GM12878 (cell line): ENCODE data around the gene BRAT1. TPM values are rescaled to one million over a fixed set of nuclear protein-coding genes. Genes with fewer than 3 reads are reported as not detected.

ENCODE experiments used
- ATAC-seq: fragments of 200-7000 bp; cut with Tn5 transposase; 3 replicates; pipeline ENCODE4 v1.9.1; 2020; ENCODE audit warnings: mild to moderate bottlenecking, moderate library complexity
- BruUV-seq: library from RNA; stranded (reverse); fragments of 400-500 nt; replicated peaks from 2 replicates; lab custom pipeline; 2021; lab: Mats Ljungman, UMichigan
- CTCF ChIA-PET: fragments of 300-600 bp; sonication (Branson Sonifier 250); formaldehyde crosslinking; extraction: SDS; loops from one replicate; lab custom pipeline; 2021; ENCODE audit warnings: inconsistent platforms; lab: Yijun Ruan, JAX
- POLR2A ChIA-PET: fragments of 350-600 bp; formaldehyde crosslinking; extraction: SDS; loops from one replicate; lab custom pipeline; 2021; ENCODE audit warnings: inconsistent platforms; lab: Charles Lee
- RAD21 ChIA-PET: fragments of 300-600 bp; sonication (Branson Sonifier 250); formaldehyde crosslinking; loops from one replicate; lab custom pipeline; 2023; ENCODE audit warnings: antibody characterized with exemption; ENCODE audit not compliant: unreplicated experiment; lab: Charles Lee
- SMC1A ChIA-PET: fragments of 300-600 bp; sonication (Branson Sonifier 250); formaldehyde crosslinking; loops from one replicate; lab custom pipeline; 2023; ENCODE audit not compliant: unreplicated experiment, uncharacterized antibody; lab: Charles Lee
- DNase-seq: peaks from one replicate; pipeline ENCODE4 v3.0.0-alpha.2; 2011; ENCODE audit warnings: low read depth, low spot score
- FAIRE-seq: peaks from 3 replicates; lab custom pipeline; 2011; peaks lifted over from hg19 to GRCh38; lab: Jason Lieb, UNC
- H2AFZ ChIP-seq: 2 replicates; pipeline ENCODE4 v1.6.0; 2011; ENCODE audit warnings: low read depth, low read length, control low read depth; ENCODE audit not compliant: control insufficient read depth
- H3K27ac ChIP-seq: 2 replicates; pipeline ENCODE4 v1.5.1; 2011; ENCODE audit warnings: control low read depth; ENCODE audit not compliant: control insufficient read depth, insufficient read depth
- H3K27me3 ChIP-seq, 2 experiments: replicated peaks in 1 of 2; 2 replicates each; pipeline versions ENCODE4 v1.6.0 to v1.6.1; 2011; ENCODE audit warnings: low read length in 1 of 2; ENCODE audit not compliant: control insufficient read depth in 2 of 2, insufficient read depth in 2 of 2
- H3K36me3 ChIP-seq, 2 experiments: 2 replicates each; pipeline ENCODE4 v1.5.1; 2011; ENCODE audit warnings: low read length in 1 of 2; ENCODE audit not compliant: control insufficient read depth in 2 of 2, insufficient read depth in 2 of 2
- H3K4me1 ChIP-seq: 2 replicates; pipeline ENCODE4 v1.6.1; 2011; ENCODE audit warnings: mild to moderate bottlenecking, low read length, moderate library complexity, mixed read lengths; ENCODE audit not compliant: control insufficient read depth, insufficient read depth
- H3K4me2 ChIP-seq: 2 replicates; pipeline ENCODE4 v1.6.0; 2011; ENCODE audit warnings: control low read depth; ENCODE audit not compliant: control insufficient read depth, insufficient read depth
- H3K4me3 ChIP-seq: fragments of 200-600 bp; sonication (generic); 2 replicates; pipeline ENCODE4 v1.5.1; 2016
- H3K79me2 ChIP-seq: 2 replicates; pipeline ENCODE4 v1.6.0; 2011; ENCODE audit warnings: low read length; ENCODE audit not compliant: control insufficient read depth, insufficient read depth
- H3K9ac ChIP-seq: 2 replicates; pipeline ENCODE4 v1.8.0; 2011; ENCODE audit warnings: low read length, control low read depth, mixed read lengths; ENCODE audit not compliant: control insufficient read depth, insufficient read depth
- H3K9me3 ChIP-seq: replicated peaks from 3 replicates; pipeline ENCODE4 v1.5.1; 2011; ENCODE audit warnings: mild to moderate bottlenecking, low read length; ENCODE audit not compliant: control insufficient read depth, insufficient read depth
- H4K20me1 ChIP-seq: 2 replicates; pipeline ENCODE4 v1.6.0; 2011; ENCODE audit not compliant: control insufficient read depth, insufficient read depth
- CREM ChIP-seq: IDR thresholded peaks from 2 replicates; pipeline ENCODE4 v1.6.1; 2014; ENCODE audit warnings: antibody characterized with exemption, low read depth
- DPF2 ChIP-seq: fragments of 450-650 bp; IDR thresholded peaks from 2 replicates; pipeline ENCODE4 v1.6.1; 2017; ENCODE audit warnings: mild to moderate bottlenecking
- ETV6 ChIP-seq, 2 experiments: fragments of 450-650 bp in 1 of 2; IDR thresholded peaks in 1 of 2; conservative IDR thresholded peaks in 1 of 2; 2 replicates each; pipeline ENCODE4 v1.6.1; 2014; ENCODE audit warnings: antibody characterized with exemption in 1 of 2, borderline replicate concordance in 1 of 2, low read depth in 1 of 2, mild to moderate bottlenecking in 1 of 2, moderate library complexity in 1 of 2
- IKZF2 ChIP-seq, 2 experiments: fragments of 450-650 bp; IDR thresholded peaks; 2 replicates each; pipeline ENCODE4 v1.6.1; 2017; ENCODE audit warnings: mild to moderate bottlenecking in 2 of 2, moderate library complexity in 2 of 2
- LARP7 ChIP-seq: fragments of 450-650 bp; IDR thresholded peaks from 2 replicates; pipeline ENCODE4 v1.6.1; 2017; ENCODE audit warnings: mild to moderate bottlenecking
- NFIC ChIP-seq: IDR thresholded peaks from 2 replicates; pipeline ENCODE4 v1.6.1; 2012; ENCODE audit warnings: low read depth, mild to moderate bottlenecking, inconsistent platforms, low read length, moderate library complexity
- NR2C2 ChIP-seq: IDR thresholded peaks from 2 replicates; pipeline ENCODE4 v1.6.1; 2011; ENCODE audit warnings: borderline replicate concordance, low read depth; ENCODE audit not compliant: control insufficient read depth, insufficient read length
- NR2F1 ChIP-seq: fragments of 450-650 bp; conservative IDR thresholded peaks from 2 replicates; pipeline ENCODE4 v1.6.1; 2017; ENCODE audit warnings: mild to moderate bottlenecking
- PAX8 ChIP-seq: fragments of 450-650 bp; IDR thresholded peaks from 2 replicates; pipeline ENCODE4 v1.6.1; 2017; ENCODE audit warnings: mild to moderate bottlenecking, moderate library complexity
- PML ChIP-seq: IDR thresholded peaks from 2 replicates; pipeline ENCODE4 v1.6.1; 2012; ENCODE audit warnings: low read length, inconsistent platforms
- POU2F2 ChIP-seq: IDR thresholded peaks from 3 replicates; pipeline ENCODE4 v1.6.1; 2011; ENCODE audit warnings: low read depth, mild to moderate bottlenecking, low read length, borderline replicate concordance
- RAD21 ChIP-seq: IDR thresholded peaks from 2 replicates; pipeline ENCODE4 v1.6.1; 2011; ENCODE audit warnings: mild to moderate bottlenecking, low read depth, low read length, moderate library complexity; ENCODE audit not compliant: insufficient read depth
- SMARCA5 ChIP-seq: fragments of 450-650 bp; IDR thresholded peaks from 2 replicates; pipeline ENCODE4 v1.6.1; 2017; ENCODE audit warnings: mild to moderate bottlenecking
- SREBF1 ChIP-seq: IDR thresholded peaks from 2 replicates; pipeline ENCODE4 v1.6.1; 2012; ENCODE audit warnings: mild to moderate bottlenecking, low read length
- WGBS: methylation state at CpG from one replicate; pipeline ENCODE4 v1.1.6; 2016; ENCODE audit warnings: low lambda C conversion rate; ENCODE audit not compliant: insufficient replicate concordance, insufficient coverage; ENCODE audit errors: missing lambda C conversion rate; 5-methylcytosine and 5-hydroxymethylcytosine counted together
- in situ Hi-C: fragments of 300-500 bp; cut with MboI; formaldehyde crosslinking; loops from 9 replicates; pipeline ENCODE4 v1.14.3; 2018; ENCODE audit warnings: mixed read lengths
- intact Hi-C: fragments of 100-400 bp; cut with micrococcal nuclease; formaldehyde crosslinking; loops from one replicate; pipeline ENCODE4 v1.14.2; 2022; ENCODE audit not compliant: unreplicated experiment
- polyA plus RNA-seq, 11 experiments: library from polyadenylated mRNA; depleted of rRNA in 4 of 11; unstranded in 6 of 11; stranded (reverse) in 5 of 11; fragments of >200 nt; fragmentation: Nextera tagmentation in 4 of 11; fragmentation: Illumina TruSeq in 1 of 11; extraction: Ambion mirVana in 4 of 11; extraction: Trizol in 1 of 11; gene quantifications; 1 replicate in 1 of 11; 2 replicates in 10 of 11; pipeline versions ENCODE4 v1.2.1 to v1.2.3, GENCODE V29; 2011 to 2016; ENCODE audit warnings: inconsistent platforms in 2 of 11, missing spikeins in 2 of 11, low read depth in 1 of 11
- total RNA-seq, 4 experiments: library from RNA; depleted of rRNA in 3 of 4; stranded (reverse); fragments of >200 nt in 3 of 4; fragmentation: Illumina TruSeq in 1 of 4; extraction: Trizol in 1 of 4; gene quantifications; 2 replicates each; pipeline versions ENCODE4 v1.2.1 to v1.2.3, GENCODE V29; 2013 to 2021
- TF ChIP-seq, protein P1 (sequence below): fragments of 450-650 bp; IDR thresholded peaks from 2 replicates; pipeline ENCODE4 v1.6.1; 2017; ENCODE audit warnings: low read depth, mild to moderate bottlenecking, moderate library complexity
- TF ChIP-seq, protein P2 (sequence below): IDR thresholded peaks from 2 replicates; pipeline ENCODE4 v1.6.1; 2011; ENCODE audit warnings: borderline replicate concordance, low read depth, mild to moderate bottlenecking, moderate library complexity, low read length; ENCODE audit not compliant: insufficient read depth, poor library complexity, severe bottlenecking
- TF ChIP-seq, protein P3 (sequence below): fragments of 450-650 bp; IDR thresholded peaks from 2 replicates; pipeline ENCODE4 v1.6.1; 2018; ENCODE audit warnings: mild to moderate bottlenecking, low read depth, moderate library complexity; ENCODE audit not compliant: partially characterized antibody

BRAT1 gene
- total and polyA plus RNA-seq, 10 of the 15 experiments (the other 5 are each of a cell fraction or from before 2014, with no cell fraction given): 0.13 to 53.3 (median 16.0) TPM

DNA sequence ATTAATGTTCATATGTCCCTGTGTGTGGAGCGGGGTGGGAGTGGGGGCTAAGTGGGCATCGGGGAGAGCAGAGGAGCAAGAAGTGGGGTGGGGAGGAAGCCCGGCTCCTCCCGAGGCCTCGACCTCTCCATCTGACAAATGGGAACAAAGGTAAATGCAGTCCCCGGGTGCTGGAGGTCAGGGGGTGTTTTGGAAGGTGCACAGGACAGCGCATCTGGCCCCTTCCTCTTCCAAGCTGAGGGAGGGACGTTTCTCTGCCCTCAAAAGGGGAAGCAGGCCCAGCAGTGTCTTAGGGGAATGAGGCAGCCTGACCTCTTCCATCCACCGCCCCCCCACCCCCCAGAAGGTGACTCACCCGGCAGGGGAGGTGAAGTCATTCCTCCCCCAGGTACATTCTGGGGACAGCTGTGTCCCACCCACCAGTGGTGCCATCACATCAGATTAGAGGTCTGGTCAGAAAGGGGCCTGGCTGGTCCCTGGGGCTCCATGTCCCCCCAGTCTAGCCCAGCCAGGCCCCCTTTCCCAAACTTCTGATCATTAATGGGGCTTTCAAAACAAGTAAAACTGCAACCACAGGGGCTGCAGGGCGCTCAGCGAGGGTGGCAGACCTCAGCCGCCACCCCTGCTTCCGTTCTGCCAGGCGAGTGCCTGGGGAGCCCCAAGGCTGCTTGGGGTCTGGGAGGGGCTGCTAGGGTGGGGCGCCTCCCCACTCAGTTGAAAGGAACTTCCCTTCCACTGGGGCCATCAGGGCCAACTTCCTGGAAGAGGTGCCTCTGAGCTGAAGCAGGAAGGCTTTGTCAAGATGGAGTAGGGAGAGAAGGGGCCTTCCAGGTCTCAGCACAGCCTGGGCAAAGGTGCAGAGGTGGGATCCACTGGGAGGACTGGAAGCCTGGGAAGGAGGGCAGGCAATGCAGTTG, 25.0 kb downstream of the BRAT1 start:
- Histone ChIP-seq H3K4me3 (no peak overlapping the region), H3K9ac (peak overlapping the region; percentile 16; the same call in 1 of the 2 replicates), H3K4me2 (peak overlapping the region; percentile 82; the same call in 1 of the 2 replicates), H3K4me1 (peaks cover 29% of the 10 kb centered on the region), H3K79me2 (no peaks in the 10 kb centered on the region), H3K27ac (peak overlapping the region; percentile 50), H3K36me3 (no peaks in the 10 kb centered on the region), H3K27me3 (no peaks in the 10 kb centered on the region), H2AFZ (peak overlapping the region; percentile 73), H3K9me3 (no peaks in the 10 kb centered on the region), H4K20me1 (no peaks in the 10 kb centered on the region)
- 6% methylated on average over 16 of the region's 16 CpGs for WGBS
- ChIA-PET SMC1A (interaction anchor here (1.7 to 2.8 kb wide), 2 partner anchors 21 to 36 kb away, joined by 7 to 8 read pairs; no protein-coding TSS in a partner anchor), RAD21 (interaction anchor here (2.2 kb wide), 1 partner anchor 180 kb away, joined by 6 read pairs; no protein-coding TSS in a partner anchor), POLR2A (interaction anchor here (0.5 to 2.3 kb wide), 7 partner anchors 9 to 100 kb away, joined by 3 to 8 read pairs (median 3); no protein-coding TSS in a partner anchor), CTCF (interaction anchor here (1.0 kb wide), 1 partner anchor 61 kb away, joined by 3 read pairs; no protein-coding TSS in a partner anchor)
- no TSS peak for BruUV-seq
- peak; percentile 76 for ATAC-seq
- peak; percentile 39 for DNase-seq
- peak; percentile 47 for FAIRE-seq
- intact Hi-C loops (no loop called here), in situ Hi-C loops (no loop called here)
- TF ChIP-seq CREM: peak; percentile 39; the same call in 1 of the 2 replicates
- no peak for TF ChIP-seq SREBF1
- TF ChIP-seq, protein P1, sequence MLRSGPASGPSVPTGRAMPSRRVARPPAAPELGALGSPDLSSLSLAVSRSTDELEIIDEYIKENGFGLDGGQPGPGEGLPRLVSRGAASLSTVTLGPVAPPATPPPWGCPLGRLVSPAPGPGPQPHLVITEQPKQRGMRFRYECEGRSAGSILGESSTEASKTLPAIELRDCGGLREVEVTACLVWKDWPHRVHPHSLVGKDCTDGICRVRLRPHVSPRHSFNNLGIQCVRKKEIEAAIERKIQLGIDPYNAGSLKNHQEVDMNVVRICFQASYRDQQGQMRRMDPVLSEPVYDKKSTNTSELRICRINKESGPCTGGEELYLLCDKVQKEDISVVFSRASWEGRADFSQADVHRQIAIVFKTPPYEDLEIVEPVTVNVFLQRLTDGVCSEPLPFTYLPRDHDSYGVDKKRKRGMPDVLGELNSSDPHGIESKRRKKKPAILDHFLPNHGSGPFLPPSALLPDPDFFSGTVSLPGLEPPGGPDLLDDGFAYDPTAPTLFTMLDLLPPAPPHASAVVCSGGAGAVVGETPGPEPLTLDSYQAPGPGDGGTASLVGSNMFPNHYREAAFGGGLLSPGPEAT: no peak
- peak; percentile 84; the same call in 1 of the 2 replicates for TF ChIP-seq NR2F1
- TF ChIP-seq, protein P2, sequence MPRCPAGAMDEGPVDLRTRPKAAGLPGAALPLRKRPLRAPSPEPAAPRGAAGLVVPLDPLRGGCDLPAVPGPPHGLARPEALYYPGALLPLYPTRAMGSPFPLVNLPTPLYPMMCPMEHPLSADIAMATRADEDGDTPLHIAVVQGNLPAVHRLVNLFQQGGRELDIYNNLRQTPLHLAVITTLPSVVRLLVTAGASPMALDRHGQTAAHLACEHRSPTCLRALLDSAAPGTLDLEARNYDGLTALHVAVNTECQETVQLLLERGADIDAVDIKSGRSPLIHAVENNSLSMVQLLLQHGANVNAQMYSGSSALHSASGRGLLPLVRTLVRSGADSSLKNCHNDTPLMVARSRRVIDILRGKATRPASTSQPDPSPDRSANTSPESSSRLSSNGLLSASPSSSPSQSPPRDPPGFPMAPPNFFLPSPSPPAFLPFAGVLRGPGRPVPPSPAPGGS: no peak
- TF ChIP-seq PAX8: no peak
- no peak for TF ChIP-seq NR2C2
- TF ChIP-seq LARP7: no peak
- no peak for TF ChIP-seq POU2F2
- peak; percentile 57; the same call in 1 of the 2 replicates for TF ChIP-seq SMARCA5
- peak; percentile 47; the same call in 1 of the 2 replicates for TF ChIP-seq DPF2
- TF ChIP-seq, protein P3, sequence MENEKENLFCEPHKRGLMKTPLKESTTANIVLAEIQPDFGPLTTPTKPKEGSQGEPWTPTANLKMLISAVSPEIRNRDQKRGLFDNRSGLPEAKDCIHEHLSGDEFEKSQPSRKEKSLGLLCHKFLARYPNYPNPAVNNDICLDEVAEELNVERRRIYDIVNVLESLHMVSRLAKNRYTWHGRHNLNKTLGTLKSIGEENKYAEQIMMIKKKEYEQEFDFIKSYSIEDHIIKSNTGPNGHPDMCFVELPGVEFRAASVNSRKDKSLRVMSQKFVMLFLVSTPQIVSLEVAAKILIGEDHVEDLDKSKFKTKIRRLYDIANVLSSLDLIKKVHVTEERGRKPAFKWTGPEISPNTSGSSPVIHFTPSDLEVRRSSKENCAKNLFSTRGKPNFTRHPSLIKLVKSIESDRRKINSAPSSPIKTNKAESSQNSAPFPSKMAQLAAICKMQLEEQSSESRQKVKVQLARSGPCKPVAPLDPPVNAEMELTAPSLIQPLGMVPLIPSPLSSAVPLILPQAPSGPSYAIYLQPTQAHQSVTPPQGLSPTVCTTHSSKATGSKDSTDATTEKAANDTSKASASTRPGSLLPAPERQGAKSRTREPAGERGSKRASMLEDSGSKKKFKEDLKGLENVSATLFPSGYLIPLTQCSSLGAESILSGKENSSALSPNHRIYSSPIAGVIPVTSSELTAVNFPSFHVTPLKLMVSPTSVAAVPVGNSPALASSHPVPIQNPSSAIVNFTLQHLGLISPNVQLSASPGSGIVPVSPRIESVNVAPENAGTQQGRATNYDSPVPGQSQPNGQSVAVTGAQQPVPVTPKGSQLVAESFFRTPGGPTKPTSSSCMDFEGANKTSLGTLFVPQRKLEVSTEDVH: no peak
- no peak for TF ChIP-seq PML
- peak in 1 of 2 experiments; percentile 59; a peak in 1 of 4 replicates for TF ChIP-seq ETV6 (conservative IDR thresholded peaks at IDR 0.05 in 1 of 2, IDR thresholded peaks at IDR 0.05 in 1 of 2; ENCODE audit: borderline replicate concordance in 1 of 2, low read depth in 1 of 2)
- TF ChIP-seq RAD21: no peak
- TF ChIP-seq NFIC: no peak
- 0 out of 4 replicates have a peak, but pooled peaks of 1 of the 2 experiments have one; percentile 15 for TF ChIP-seq IKZF2 (IDR thresholded peaks at IDR 0.05)
